ENCODE results near the gene STAMBPL1. TPM values are rescaled to one million over a fixed set of nuclear protein-coding genes. Genes with fewer than 3 reads are reported as not detected.

STAMBPL1 gene
- 14.8 and 20.0 TPM in 2 replicates for total RNA-seq
- polyA plus RNA-seq = 4.5 and 5.2 TPM in 2 replicates

DNA sequence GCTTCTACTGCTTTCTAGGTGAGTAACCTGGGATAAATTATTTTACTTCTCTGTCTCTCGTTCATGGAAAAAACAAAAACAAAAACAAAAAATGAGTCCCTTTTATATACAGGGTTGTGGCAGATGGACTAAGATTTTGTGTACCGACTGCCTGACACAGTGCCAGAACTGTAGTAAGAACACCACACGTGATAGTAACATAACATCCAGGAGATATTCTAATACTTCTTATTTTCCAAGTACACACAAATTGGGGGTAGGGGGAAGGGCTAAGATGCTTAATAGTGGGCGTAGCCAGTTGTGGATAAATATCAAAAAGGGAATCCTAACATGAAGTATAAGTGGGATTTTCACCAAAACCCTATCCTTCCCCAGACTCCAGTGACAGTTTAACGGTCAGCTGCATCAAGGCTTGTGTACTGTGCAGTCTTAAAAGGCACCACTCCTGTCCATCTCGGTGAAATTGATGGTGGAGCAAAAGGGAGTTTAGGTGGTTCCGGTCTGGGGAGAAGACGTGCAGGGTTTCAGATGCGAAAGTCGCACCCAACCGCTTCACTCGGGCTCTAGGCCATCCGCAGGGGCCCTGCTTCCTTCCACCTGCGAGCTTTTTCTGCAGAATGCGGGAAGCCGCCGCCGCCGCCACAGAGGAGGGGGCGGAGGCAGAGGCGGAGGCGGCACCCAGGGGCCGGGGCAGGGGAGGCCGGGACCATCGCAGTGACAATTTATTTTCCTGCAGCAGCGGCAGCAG lies at the start of gene STAMBPL1:
TSS of gene STAMBPL1 (plus strand) at position 712 of the 748 bp plus-strand sequence. CDS start 21,464 bp downstream, outside the sequence.
- Histone ChIP-seq H3K36me3 (replicated peaks; ENCODE audit: insufficient read depth, low read depth) (no peaks in the 10 kb centered on the region), H3K4me2 (peak within 1 kb of the TSS; percentile 89), H3K9me2 (replicated peaks; ENCODE audit: insufficient read depth) (no peaks in the 10 kb centered on the region), H3K27ac (peak within 1 kb of the TSS; percentile 95), H3K4me3 (peak within 1 kb of the TSS; percentile 97), H3K27me3 (no peaks in the 10 kb centered on the region), H4K20me1 (ENCODE audit: insufficient read depth, poor library complexity, severe bottlenecking) (no peaks in the 10 kb centered on the region), H3K9me3 (ENCODE audit: low read depth) (no peaks in the 10 kb centered on the region), H2AFZ (peak within 1 kb of the TSS; percentile 98), H3K4me1 (ENCODE audit: insufficient read depth) (peaks cover 6% of the 10 kb centered on the region), H3K79me2 (peaks cover 26% of the 10 kb centered on the region)
- DNase-seq (ENCODE audit: low spot score) = peak; percentile 69
- TF ChIP-seq EZH2phosphoT487 (IDR thresholded peaks at IDR 0.05; ENCODE audit: low read depth, severe bottlenecking, unreplicated experiment) (no peak), EZH2 (IDR thresholded peaks at IDR 0.05; ENCODE audit: borderline replicate concordance) (no peak)
- TF ChIP-seq, protein P1, sequence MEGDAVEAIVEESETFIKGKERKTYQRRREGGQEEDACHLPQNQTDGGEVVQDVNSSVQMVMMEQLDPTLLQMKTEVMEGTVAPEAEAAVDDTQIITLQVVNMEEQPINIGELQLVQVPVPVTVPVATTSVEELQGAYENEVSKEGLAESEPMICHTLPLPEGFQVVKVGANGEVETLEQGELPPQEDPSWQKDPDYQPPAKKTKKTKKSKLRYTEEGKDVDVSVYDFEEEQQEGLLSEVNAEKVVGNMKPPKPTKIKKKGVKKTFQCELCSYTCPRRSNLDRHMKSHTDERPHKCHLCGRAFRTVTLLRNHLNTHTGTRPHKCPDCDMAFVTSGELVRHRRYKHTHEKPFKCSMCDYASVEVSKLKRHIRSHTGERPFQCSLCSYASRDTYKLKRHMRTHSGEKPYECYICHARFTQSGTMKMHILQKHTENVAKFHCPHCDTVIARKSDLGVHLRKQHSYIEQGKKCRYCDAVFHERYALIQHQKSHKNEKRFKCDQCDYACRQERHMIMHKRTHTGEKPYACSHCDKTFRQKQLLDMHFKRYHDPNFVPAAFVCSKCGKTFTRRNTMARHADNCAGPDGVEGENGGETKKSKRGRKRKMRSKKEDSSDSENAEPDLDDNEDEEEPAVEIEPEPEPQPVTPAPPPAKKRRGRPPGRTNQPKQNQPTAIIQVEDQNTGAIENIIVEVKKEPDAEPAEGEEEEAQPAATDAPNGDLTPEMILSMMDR (IDR thresholded peaks at IDR 0.05; ENCODE audit: poor library complexity) = no peak
- 13% methylated on average over 23 of the region's 26 CpGs for WGBS (ENCODE audit: low lambda C conversion rate, missing lambda C conversion rate)

DNA sequence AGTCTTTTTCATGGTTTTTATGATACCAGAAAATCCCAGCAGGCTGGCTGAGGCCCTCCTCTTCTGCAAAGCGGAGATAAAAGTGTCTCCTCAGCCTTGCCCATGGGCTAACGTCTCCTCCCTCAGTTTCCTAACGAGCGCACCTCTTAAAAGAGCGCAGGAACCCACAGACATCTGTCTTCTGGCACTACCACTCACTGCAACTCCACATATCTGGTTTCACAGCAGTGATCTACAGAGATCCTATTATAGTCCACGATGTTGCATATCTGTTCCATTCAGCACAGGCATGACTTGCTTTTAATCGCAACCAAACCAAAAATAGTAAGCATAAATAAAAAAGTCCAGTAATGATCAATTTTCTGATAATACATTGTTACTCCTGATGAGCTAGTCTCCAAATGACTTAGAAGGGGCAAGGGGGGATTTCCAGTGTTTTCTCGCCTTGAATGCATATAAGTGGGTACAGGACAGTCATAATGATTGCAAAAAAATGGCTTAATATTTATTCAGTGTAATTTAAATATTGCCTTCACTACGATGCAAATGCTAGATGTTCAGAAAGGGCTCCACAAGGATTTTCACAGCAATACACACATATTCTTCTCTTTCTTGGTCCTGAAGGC lies 49.3 kb upstream of the STAMBPL1 start:
- Histone ChIP-seq H3K9me3 (ENCODE audit: low read depth) (no peaks in the 10 kb centered on the region), H4K20me1 (ENCODE audit: insufficient read depth, poor library complexity, severe bottlenecking) (no peaks in the 10 kb centered on the region), H3K27ac (no peak overlapping the region), H3K4me2 (no peak overlapping the region), H3K79me2 (no peaks in the 10 kb centered on the region), H3K9me2 (replicated peaks; ENCODE audit: insufficient read depth) (no peaks in the 10 kb centered on the region), H2AFZ (no peak overlapping the region), H3K27me3 (no peaks in the 10 kb centered on the region), H3K36me3 (replicated peaks; ENCODE audit: insufficient read depth, low read depth) (no peaks in the 10 kb centered on the region), H3K4me1 (ENCODE audit: insufficient read depth) (no peaks in the 10 kb centered on the region), H3K4me3 (no peak overlapping the region)
- no peak for TF ChIP-seq EZH2phosphoT487 (IDR thresholded peaks at IDR 0.05; ENCODE audit: low read depth, severe bottlenecking, unreplicated experiment)
- TF ChIP-seq, protein P1 (IDR thresholded peaks at IDR 0.05; ENCODE audit: poor library complexity) = no peak
- TF ChIP-seq EZH2 (IDR thresholded peaks at IDR 0.05; ENCODE audit: borderline replicate concordance) = no peak
- 69% methylated on average over 9 of the region's 9 CpGs for WGBS (ENCODE audit: low lambda C conversion rate, missing lambda C conversion rate)
- DNase-seq (ENCODE audit: low spot score) = no peak

DNA sequence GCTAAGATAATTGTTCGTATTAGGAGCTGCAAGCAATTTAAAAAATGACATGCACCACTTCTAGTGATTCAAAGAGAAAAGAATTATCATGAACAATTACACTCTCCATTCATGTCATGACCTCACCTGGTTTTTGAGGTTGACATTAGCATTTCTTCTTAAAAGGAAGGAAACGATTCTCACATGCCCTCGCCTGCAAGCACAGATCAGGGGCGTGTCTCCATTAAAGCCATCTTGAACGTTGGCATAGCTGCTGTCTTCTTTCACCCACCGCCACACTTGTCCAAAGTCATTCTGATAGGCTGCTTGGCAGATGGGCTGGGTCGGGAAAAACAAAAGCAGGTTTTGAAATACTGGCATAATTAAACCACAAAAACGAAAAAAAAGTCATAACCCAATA lies 48.3 kb upstream of the STAMBPL1 start:
- no peaks in the 10 kb centered on the region for H3K4me1 ChIP-seq (ENCODE audit: insufficient read depth)
- H3K27me3 ChIP-seq = no peaks in the 10 kb centered on the region
- no peaks in the 10 kb centered on the region for H3K79me2 ChIP-seq
- H3K36me3 ChIP-seq (replicated peaks; ENCODE audit: insufficient read depth, low read depth) = no peaks in the 10 kb centered on the region
- H3K9me3 ChIP-seq (ENCODE audit: low read depth) = no peaks in the 10 kb centered on the region
- H2AFZ ChIP-seq = no peak overlapping the region
- 62% methylated on average over 8 of the region's 8 CpGs for WGBS (ENCODE audit: low lambda C conversion rate, missing lambda C conversion rate)
- H3K4me2 ChIP-seq = no peak overlapping the region
- H3K9me2 ChIP-seq (replicated peaks; ENCODE audit: insufficient read depth) = no peaks in the 10 kb centered on the region
- no peaks in the 10 kb centered on the region for H4K20me1 ChIP-seq (ENCODE audit: insufficient read depth, poor library complexity, severe bottlenecking)
- DNase-seq (ENCODE audit: low spot score) = no peak
- no peak overlapping the region for H3K27ac ChIP-seq
- TF ChIP-seq EZH2 (IDR thresholded peaks at IDR 0.05; ENCODE audit: borderline replicate concordance) (no peak), EZH2phosphoT487 (IDR thresholded peaks at IDR 0.05; ENCODE audit: low read depth, severe bottlenecking, unreplicated experiment) (no peak)
- TF ChIP-seq, protein P1 (IDR thresholded peaks at IDR 0.05; ENCODE audit: poor library complexity) = no peak
- no peak overlapping the region for H3K4me3 ChIP-seq
